Caco-2 (cell line): ENCODE results near the gene HUS1. TPM values are rescaled to one million over a fixed set of nuclear protein-coding genes. Genes with fewer than 3 reads are reported as not detected.

Experiments
- BruUV-seq: library from RNA; stranded (reverse); fragments of 400-500 nt; replicated peaks from 2 replicates; lab custom pipeline; 2021; lab: Mats Ljungman, UMichigan
- CTCF ChIA-PET: fragments of 300-600 bp; sonication (Branson Sonifier 250); formaldehyde crosslinking; loops from one replicate; lab custom pipeline; 2022; ENCODE audit warnings: antibody characterized with exemption; lab: Charles Lee
- POLR2A ChIA-PET: fragments of 300-600 bp; sonication (Branson Sonifier 250); formaldehyde crosslinking; loops from one replicate; lab custom pipeline; 2022; ENCODE audit warnings: antibody characterized with exemption; lab: Charles Lee
- DNase-seq, 2 experiments: peaks; one replicate each; pipeline versions ENCODE4 v3.0.0 to v3.0.0-alpha.2; 2020 to 2022
- H3K27me3 ChIP-seq: replicated peaks from 2 replicates; pipeline ENCODE4 v1.6.0; 2011; ENCODE audit warnings: low read length; ENCODE audit not compliant: control insufficient read depth, insufficient read depth
- H3K36me3 ChIP-seq: 2 replicates; pipeline ENCODE4 v1.5.1; 2011; ENCODE audit warnings: low read length; ENCODE audit not compliant: control insufficient read depth, insufficient read depth
- H3K4me1 ChIP-seq: fragments of 250-450 bp; sonication (Bioruptor Pico); 2 replicates; pipeline ENCODE4 v1.5.1; 2020; ENCODE audit warnings: mild to moderate bottlenecking
- H3K4me3 ChIP-seq: 2 replicates; pipeline ENCODE4 v1.5.1; 2011; ENCODE audit warnings: low read depth, mild to moderate bottlenecking, control low read depth, low read length
- H3K9me3 ChIP-seq: fragments of 250-450 bp; sonication (Bioruptor Pico); 2 replicates; pipeline ENCODE4 v1.5.1; 2020; ENCODE audit warnings: mild to moderate bottlenecking, moderate library complexity
- H3K27ac Mint-ChIP-seq: one replicate; pipeline ENCODE4 v1.8.0; 2022; ENCODE audit warnings: mixed read lengths; ENCODE audit not compliant: unreplicated experiment
- H3K27me3 Mint-ChIP-seq: one replicate; pipeline ENCODE4 v1.8.0; 2022; ENCODE audit warnings: mixed read lengths; ENCODE audit not compliant: insufficient read depth, unreplicated experiment
- H3K36me3 Mint-ChIP-seq: one replicate; pipeline ENCODE4 v1.8.0; 2022; ENCODE audit warnings: mild to moderate bottlenecking, mixed read lengths; ENCODE audit not compliant: insufficient read depth, unreplicated experiment
- H3K4me1 Mint-ChIP-seq: one replicate; pipeline ENCODE4 v1.8.0; 2022; ENCODE audit warnings: low read depth, mixed read lengths; ENCODE audit not compliant: unreplicated experiment
- H3K4me3 Mint-ChIP-seq: one replicate; pipeline ENCODE4 v1.8.0; 2022; ENCODE audit warnings: mild to moderate bottlenecking, moderate library complexity, mixed read lengths; ENCODE audit not compliant: unreplicated experiment
- H3K9me3 Mint-ChIP-seq: one replicate; pipeline ENCODE4 v1.8.0; 2022; ENCODE audit warnings: mixed read lengths; ENCODE audit not compliant: unreplicated experiment
- CTCF ChIP-seq, 2 experiments: fragments of 200-600 bp in 1 of 2; IDR thresholded peaks; 1 replicate in 1 of 2; 2 replicates in 1 of 2; pipeline versions ENCODE4 v1.5.1 to v1.8.0; 2011 to 2022; ENCODE audit warnings: antibody characterized with exemption in 1 of 2, control low read depth in 1 of 2, inconsistent platforms in 1 of 2, low read depth in 1 of 2, low read length in 1 of 2, mild to moderate bottlenecking in 1 of 2, moderate library complexity in 1 of 2; ENCODE audit not compliant: insufficient read depth in 1 of 2, severe bottlenecking in 1 of 2, unreplicated experiment in 1 of 2
- intact Hi-C: fragments of 100-400 bp; cut with micrococcal nuclease; formaldehyde crosslinking; loops from one replicate; pipeline ENCODE4 v1.10.0; 2022; ENCODE audit not compliant: unreplicated experiment
- total RNA-seq: library from RNA; stranded (reverse); gene quantifications from 2 replicates; pipeline ENCODE4 v1.2.3, GENCODE V29; 2022

Gene HUS1
- total RNA-seq, 1 experiment from 2014 or later = 32.3 TPM

GRCh38 chr7:47957156-47957555 is 22.3 kb downstream of the HUS1 start:
- no peaks in the 10 kb centered on the region for H3K27me3 Mint-ChIP-seq
- ChIA-PET CTCF (no interaction called here), POLR2A (no interaction called here)
- intact Hi-C loops = no loop called here
- no peaks in the 10 kb centered on the region for H3K27me3 ChIP-seq
- H3K4me3 Mint-ChIP-seq = no peak overlapping the region
- H3K4me1 Mint-ChIP-seq = peaks cover under 1% of the 10 kb centered on the region
- TF ChIP-seq CTCF (IDR thresholded peaks at IDR 0.05; ENCODE audit: insufficient read depth in 1 of 2, low read depth in 1 of 2, low read length in 1 of 2, severe bottlenecking in 1 of 2, unreplicated experiment in 1 of 2) = no peak
- H3K9me3 Mint-ChIP-seq = no peaks in the 10 kb centered on the region
- no peak for DNase-seq
- no TSS peak for BruUV-seq
- peaks cover 37% of the 10 kb centered on the region for H3K36me3 Mint-ChIP-seq
- no peak overlapping the region for H3K27ac Mint-ChIP-seq
- H3K4me3 ChIP-seq = no peak overlapping the region
- H3K4me1 ChIP-seq = peaks cover 4% of the 10 kb centered on the region
- peaks cover 1% of the 10 kb centered on the region; the same call in 1 of the 2 replicates for H3K36me3 ChIP-seq
- H3K9me3 ChIP-seq = no peaks in the 10 kb centered on the region

- intact Hi-C loops = no loop called here
- no peak for DNase-seq
- ChIA-PET CTCF (no interaction called here), POLR2A (no interaction called here)
- Histone ChIP-seq H3K4me1 (peaks cover 13% of the 10 kb centered on the region), H3K4me3 (no peak overlapping the region), H3K36me3 (no peaks in the 10 kb centered on the region), H3K27me3 (no peaks in the 10 kb centered on the region), H3K9me3 (no peaks in the 10 kb centered on the region)
- H3K4me1 Mint-ChIP-seq = peaks cover 10% of the 10 kb centered on the region
- no peaks in the 10 kb centered on the region for H3K9me3 Mint-ChIP-seq
- BruUV-seq = no TSS peak
- no peaks in the 10 kb centered on the region for H3K27me3 Mint-ChIP-seq
- H3K27ac Mint-ChIP-seq = no peak overlapping the region
- H3K4me3 Mint-ChIP-seq = no peak overlapping the region
- peaks cover 27% of the 10 kb centered on the region for H3K36me3 Mint-ChIP-seq
- no peak for TF ChIP-seq CTCF (IDR thresholded peaks at IDR 0.05; ENCODE audit: insufficient read depth in 1 of 2, low read depth in 1 of 2, low read length in 1 of 2, severe bottlenecking in 1 of 2, unreplicated experiment in 1 of 2)
Measured at GRCh38 chr7:47956220-47956619, 23.2 kb downstream of the HUS1 start.

DNA sequence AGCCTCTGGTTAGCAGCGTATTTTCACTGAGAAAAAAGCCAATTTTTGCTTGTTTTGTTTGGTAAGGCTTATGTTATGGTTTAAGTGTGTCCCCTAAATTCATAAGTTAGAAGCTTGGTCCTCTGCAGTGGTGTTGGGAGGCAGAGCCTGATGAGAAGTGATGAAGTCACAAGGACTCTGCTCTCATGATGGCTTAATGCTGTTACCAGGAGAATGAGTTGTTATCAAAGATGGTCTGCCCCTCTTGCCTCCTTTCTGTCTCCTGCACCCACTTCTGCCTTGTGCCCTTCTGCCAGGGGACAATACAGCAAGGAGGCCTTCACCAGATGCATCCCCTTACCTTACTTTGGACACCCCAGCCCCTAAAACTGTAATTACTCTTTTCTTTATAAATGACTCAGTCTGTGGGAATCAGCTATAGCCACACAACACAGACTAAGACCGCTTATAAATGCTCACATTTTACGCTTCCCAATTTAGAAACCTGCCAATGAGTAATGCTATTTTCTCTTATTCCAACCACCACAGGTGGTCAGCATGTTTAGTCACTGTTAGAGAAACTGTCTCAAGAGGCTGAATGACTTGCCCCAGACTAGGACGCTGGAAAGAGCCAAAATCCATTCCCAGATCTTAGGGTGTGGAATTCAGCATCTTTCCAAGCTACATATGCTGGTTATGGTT is 25.0 kb downstream of the HUS1 start:
- H3K4me1 Mint-ChIP-seq = peaks cover 26% of the 10 kb centered on the region
- H3K27ac Mint-ChIP-seq = no peak overlapping the region
- ChIA-PET POLR2A (no interaction called here), CTCF (no interaction called here)
- DNase-seq = no peak
- H3K9me3 Mint-ChIP-seq = no peaks in the 10 kb centered on the region
- H3K27me3 ChIP-seq = no peaks in the 10 kb centered on the region
- intact Hi-C loops = loop anchor here (5.0 kb wide), 1 partner anchor 687 kb away; no protein-coding TSS in a partner anchor
- no TSS peak for BruUV-seq
- H3K36me3 ChIP-seq = no peaks in the 10 kb centered on the region
- no peak overlapping the region for H3K4me3 Mint-ChIP-seq
- no peaks in the 10 kb centered on the region for H3K9me3 ChIP-seq
- peaks cover 19% of the 10 kb centered on the region for H3K36me3 Mint-ChIP-seq
- TF ChIP-seq CTCF (IDR thresholded peaks at IDR 0.05; ENCODE audit: insufficient read depth in 1 of 2, low read depth in 1 of 2, low read length in 1 of 2, severe bottlenecking in 1 of 2, unreplicated experiment in 1 of 2) = no peak
- H3K4me1 ChIP-seq = peaks cover 20% of the 10 kb centered on the region
- no peak overlapping the region for H3K4me3 ChIP-seq
- H3K27me3 Mint-ChIP-seq = no peaks in the 10 kb centered on the region
